ENCODE data around the gene DPP6. TPM values are rescaled to one million over a fixed set of nuclear protein-coding genes. Genes with fewer than 3 reads are reported as not detected.

Gene DPP6
- total RNA-seq, 1 experiment from 2014 or later = 0.91 TPM

DNA sequence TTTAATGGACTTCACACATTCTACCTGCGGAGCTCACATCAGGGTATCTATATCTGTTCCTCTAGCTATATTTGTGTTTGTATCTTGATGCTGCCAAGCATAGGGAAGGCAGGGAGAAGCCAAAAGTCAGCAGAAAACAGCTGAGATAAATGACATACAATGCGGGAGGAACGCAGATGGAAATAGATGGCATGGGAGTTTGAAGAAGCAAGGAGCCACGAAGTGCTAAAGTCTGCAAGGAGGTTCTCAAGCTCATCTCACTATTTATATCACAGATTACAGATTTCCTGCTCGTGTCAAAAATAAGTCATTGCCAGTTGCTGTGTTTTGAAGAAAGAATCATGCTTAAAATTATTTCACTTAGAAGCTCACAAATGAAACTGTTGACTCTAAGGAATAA, 180.5 kb downstream of the DPP6 start:
- no peak for DNase-seq (ENCODE audit: low read depth)

DNA sequence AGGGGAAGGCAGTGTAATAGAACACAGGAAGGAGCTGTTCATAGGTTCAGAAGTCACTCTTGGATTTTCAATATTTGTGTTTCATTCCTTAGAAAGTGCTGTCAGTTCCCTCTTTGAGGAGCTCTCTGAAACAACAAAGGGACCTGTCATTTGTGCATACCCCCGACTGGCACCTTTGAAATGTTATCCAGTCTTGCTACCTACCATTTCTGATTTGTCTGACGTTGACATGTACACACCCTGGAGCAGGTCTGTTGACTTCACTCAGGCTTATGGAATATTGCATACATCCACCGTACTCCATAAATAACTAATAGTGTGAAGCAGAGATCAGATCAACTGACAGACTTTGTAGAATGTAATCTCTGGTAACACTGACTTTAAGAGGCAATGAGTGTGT, 189.8 kb downstream of the DPP6 start:
- no peak for DNase-seq (ENCODE audit: low read depth)

DNA sequence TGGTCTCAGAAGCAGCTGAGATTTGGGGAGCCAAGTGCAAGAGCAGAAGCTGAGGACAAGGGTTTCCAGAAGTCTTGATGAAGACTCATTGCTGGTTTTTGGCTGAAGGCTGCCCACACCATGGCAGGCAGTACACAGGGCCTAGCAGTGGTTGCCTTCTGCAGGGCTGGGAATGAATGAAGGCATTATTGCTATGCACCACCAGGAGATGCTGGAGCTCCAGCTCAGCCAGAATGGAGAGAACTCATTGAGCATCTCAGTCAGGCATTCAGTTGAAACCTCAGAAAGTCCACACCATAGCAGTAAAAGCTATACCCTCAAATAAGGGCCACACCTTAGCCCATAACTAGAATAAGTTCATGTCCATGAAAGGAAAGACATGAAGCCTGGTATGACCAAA, 190.5 kb downstream of the DPP6 start:
- DNase-seq (ENCODE audit: low read depth) = no peak

DNA sequence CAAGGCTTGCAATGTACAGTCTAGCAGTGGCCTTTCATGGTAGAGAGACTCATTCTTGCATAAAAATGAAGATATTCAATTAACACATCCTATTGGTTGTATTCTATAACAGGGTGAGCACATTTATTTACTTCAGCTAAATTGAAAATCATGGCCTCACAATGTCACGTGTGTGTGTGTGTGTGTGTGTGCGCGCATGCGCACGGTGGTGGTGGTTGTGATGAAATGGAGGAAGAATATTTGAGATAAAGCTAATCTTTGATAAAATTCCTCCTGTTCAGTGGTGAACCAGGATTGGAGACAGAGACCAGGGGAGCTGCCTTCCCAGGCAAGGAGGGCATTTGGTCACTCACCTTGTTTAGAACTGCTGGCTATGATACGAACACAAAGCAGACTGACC, 199.8 kb downstream of the DPP6 start:
- no peak for DNase-seq (ENCODE audit: low read depth)

DNA sequence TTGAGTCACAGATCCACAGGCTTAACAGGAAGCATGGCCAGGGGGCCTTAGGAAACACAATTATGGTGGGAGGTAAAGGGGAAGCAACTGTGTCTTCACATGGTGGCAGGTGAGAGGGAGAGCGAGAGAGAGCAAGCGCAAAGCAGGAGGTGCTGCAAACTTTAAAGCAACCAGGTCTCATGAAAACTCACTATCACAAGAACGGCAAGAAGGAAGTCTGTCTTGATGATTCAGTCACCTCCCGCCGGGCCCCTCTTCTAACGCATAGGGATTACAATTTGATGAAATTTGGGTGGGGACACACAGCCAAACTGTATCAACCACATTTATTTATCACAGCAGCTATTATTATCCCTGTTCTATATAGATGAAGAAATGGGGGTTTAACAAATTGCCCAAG, 201.6 kb downstream of the DPP6 start:
- DNase-seq (ENCODE audit: low read depth) = no peak

- no peak for DNase-seq (ENCODE audit: low read depth)
Measured at GRCh38 chr7:154255324-154255723, 203.1 kb downstream of the DPP6 start.

DNA sequence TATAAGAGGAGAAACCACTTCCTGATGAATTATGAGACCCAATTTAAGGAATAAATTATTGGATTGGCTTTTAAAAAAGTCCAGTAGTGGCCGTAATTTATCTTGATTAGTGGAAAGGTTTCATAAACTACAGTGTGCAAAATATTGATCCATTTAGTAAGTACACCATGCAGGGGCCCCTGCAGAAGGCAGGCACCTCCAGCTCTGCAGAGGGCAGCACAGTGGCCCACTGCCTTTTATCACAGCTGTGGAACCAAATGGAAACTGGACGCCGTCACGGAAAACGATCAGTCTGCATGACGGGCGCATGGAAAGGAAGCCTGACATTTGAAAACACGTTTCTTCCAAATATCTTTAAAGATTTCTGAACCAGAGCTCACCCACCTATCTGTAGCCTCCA, 204.0 kb downstream of the DPP6 start:
- DNase-seq (ENCODE audit: low read depth) = no peak

- no peak for DNase-seq (ENCODE audit: low read depth)
Measured at GRCh38 chr7:154259396-154259795, 207.2 kb downstream of the DPP6 start.

DNA sequence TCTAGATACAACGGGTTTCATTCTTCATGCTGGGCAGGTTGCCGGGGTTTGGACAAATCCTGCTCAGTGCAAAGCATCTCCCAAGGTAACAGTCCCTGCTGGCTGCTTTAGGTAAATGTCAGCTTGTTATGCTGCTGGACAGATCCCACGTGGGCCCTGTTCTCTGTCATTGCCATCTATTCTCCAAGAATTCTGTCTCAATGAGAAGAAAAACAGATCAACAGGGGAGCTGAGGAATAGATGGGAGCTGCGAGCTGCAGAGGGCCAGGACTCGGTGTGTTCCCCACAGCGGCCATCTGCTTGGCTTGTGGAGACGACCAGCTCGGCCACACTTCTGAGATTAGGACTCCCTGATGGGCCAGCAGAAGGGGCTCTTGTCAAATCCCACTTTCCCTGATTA, 235.2 kb downstream of the DPP6 start:
- DNase-seq (ENCODE audit: low read depth) = no peak

DNA sequence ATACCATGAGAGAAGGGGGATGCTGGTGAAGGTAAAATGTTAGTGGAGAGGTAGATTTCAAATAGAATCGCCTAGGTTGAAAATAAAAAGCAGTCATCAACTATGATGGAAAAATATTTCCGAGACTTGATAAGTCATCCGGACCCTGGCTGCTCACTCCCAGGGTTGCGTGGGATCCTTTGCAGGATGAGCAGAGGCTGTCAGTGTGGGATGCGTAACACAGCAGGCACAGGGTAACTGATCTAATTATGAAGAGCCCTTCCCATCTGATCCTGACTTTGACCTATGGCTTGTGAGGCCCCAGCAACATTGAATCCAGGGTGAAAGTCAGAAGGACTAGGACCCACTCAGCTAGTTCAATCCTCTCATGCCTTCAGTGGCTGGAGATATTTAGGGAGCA, 236.9 kb downstream of the DPP6 start:
- no peak for DNase-seq (ENCODE audit: low read depth)

- no peak for DNase-seq (ENCODE audit: low read depth)
Measured at GRCh38 chr7:154296443-154296842, 244.2 kb downstream of the DPP6 start.

- DNase-seq (ENCODE audit: low read depth) = no peak
Measured at GRCh38 chr7:154299736-154300135, 247.5 kb downstream of the DPP6 start.

DNA sequence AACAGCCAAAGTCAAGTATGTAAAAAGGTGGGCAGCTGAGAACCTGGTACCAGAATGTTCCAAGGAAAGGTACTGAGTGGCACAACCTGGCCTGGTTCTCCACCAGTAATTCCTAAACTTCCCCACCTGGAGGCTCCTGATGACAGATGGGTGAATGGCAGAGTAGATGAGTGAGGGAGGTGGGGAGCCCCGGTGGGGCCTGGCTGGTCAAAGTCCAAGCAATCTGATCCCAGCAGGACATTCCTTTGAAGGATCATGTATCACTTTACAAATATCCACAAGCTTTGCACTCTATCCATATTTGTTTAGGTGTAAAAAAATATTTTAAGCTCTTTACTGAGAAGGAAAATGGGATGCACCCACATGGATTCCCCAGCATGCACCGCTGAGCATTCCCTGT, 250.2 kb downstream of the DPP6 start:
- no peak for DNase-seq (ENCODE audit: low read depth)

DNA sequence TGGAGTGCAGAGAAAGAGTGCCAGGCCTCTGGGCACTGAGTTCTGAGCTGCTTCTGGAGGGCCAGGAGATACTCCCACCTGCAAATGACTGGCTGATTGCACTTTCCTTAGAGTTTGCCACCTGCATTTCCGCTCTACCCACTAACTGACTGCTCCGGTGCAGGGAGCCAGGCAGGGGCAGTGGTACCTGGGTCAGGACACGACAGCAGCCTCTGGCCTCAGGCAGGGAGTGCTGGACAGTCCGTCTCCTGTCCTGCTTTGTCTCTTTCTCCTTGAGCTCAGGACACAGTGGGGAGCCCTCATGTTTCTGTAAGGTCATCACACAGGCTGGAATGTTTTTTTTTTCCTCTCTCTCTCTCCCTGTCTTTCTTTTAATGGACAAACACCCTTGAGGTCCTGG, 252.0 kb downstream of the DPP6 start:
- DNase-seq (ENCODE audit: low read depth) = no peak

- peak; percentile 27 for DNase-seq (ENCODE audit: low read depth)
Measured at GRCh38 chr7:154304740-154305700, 252.8 kb downstream of the DPP6 start.

DNA sequence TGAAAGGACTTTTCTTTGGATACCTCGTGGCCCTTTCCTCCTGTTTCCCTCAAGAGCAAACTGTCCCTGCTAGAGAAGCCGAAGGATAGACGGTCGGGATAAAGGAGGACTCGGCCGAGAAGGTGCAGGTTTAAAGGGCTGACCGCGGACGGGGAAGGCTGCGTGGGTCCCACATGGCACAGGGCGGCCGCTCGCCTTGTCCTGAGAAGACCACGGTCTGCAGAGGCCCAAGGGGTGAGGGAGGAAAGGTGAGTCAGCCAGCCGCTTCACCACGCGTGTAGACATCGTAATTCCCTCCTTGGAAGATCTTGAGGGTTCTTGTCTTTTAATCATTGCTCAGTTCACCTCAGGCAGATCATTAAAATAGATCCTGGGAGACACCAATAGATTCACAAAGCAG, 253.8 kb downstream of the DPP6 start:
- DNase-seq (ENCODE audit: low read depth) = no peak

DNA sequence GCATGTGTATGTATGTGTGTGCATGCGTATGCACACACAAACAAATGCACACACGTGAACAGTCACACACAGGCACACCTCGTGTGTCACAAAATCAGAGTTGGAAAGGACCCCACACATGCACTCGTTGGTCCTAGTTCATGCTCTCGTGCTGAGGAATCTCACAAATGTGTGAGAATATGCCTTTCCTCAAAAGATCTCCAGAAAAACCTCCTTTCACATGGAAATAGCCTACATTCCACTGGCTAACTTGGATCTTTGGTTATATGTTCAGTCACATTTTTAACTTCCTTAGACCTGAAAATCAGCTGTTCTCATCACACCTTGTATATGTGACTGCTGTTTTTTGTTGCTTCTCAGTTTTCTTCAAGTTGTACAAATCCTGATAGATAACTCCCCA, 256.7 kb downstream of the DPP6 start:
- DNase-seq (ENCODE audit: low read depth) = no peak

GRCh38 chr7:154310114-154310513, 257.9 kb downstream of the DPP6 start:
- DNase-seq (ENCODE audit: low read depth) = no peak

DNA sequence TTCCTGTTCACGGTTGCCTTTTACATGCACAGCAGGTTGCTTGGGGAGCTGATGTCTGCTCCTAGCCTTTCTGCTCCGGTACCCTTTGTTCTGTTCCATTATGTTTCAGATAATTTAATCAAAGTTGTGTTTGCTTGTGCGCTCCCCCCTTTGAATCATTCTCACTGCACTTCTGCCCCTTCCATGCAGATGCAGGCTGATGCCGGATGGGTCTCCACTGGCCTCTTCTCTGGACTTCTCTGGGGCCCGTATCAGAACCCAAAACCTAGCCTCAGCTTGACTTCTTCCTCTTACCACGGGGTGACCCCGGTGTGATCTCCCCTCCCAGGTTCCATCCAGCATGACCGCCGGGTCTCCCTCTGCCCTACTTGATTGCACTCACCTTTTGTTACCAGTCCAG, 272.0 kb downstream of the DPP6 start:
- no peak for DNase-seq (ENCODE audit: low read depth)

GRCh38 chr7:154326421-154326820, 274.2 kb downstream of the DPP6 start:
- no peak for DNase-seq (ENCODE audit: low read depth)

- DNase-seq (ENCODE audit: low read depth) = no peak
Measured at GRCh38 chr7:154330318-154330717, 278.1 kb downstream of the DPP6 start.

DNA sequence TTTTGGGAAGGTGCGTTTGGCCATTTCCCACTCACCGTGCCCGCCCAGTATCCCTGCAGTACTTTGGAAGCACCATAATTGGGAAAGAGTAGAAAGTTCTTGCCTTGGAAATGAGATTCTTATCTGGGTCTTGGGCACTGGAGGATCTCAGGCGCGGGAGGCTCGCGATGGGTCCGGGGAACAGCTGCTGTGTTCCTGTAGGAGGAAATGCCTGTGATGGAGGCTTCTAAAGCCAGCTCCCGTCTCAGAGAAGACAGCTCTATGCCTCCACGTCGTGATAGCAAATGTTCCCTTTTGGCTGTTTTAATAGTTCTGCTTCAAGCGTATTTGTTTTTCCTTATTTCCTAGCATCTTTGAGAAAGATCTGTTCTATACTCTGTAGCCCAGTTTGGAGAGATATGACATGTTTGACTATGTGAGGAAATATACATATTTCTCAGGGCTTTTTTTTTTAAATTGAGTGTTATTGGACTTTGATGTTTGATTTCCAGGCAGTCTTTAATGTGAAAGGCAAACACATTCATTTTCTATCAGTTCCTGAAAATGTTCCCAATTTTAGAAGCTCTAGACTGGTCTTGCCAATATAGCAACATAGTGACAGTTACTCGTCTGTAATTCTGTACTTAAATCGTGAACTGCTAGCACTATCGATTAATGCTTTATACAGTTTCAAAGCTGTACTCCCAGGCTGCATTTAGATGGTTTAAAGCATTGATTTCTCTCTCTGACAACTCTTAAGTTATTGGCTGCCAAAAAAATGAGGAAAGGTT, 280.8 kb downstream of the DPP6 start:
- DNase-seq (ENCODE audit: low read depth) = no peak

- DNase-seq (ENCODE audit: low read depth) = no peak
Measured at GRCh38 chr7:154336295-154336694, 284.1 kb downstream of the DPP6 start.

All from Daoy (cell line).